GM20000 (cell line): Measurements from ENCODE around the gene KRT35.

Experiments
- DNase-seq: peaks from one replicate; pipeline ENCODE4 v3.0.0; 2012; ENCODE audit warnings: low spot score
- CTCF ChIP-seq: IDR thresholded peaks from 2 replicates; pipeline ENCODE4 v1.5.1; 2012; ENCODE audit warnings: mild to moderate bottlenecking, control low read depth; ENCODE audit errors: extremely low read depth, missing control alignments

KRT35 gene

GRCh38 chr17:41464173-41464572 lies 16.8 kb downstream of the KRT35 start:
- no peak for TF ChIP-seq CTCF
- no peak for DNase-seq

GRCh38 chr17:41463746-41464145 lies 17.2 kb downstream of the KRT35 start:
- DNase-seq, result no peak
- no peak for TF ChIP-seq CTCF

- DNase-seq, result no peak
- TF ChIP-seq CTCF, result no peak
These were observed 18.2 kb downstream of the KRT35 start for GRCh38 chr17:41462705-41463104.

- no peak for TF ChIP-seq CTCF
These were observed 23.3 kb downstream of the KRT35 start for GRCh38 chr17:41457676-41458075.

GRCh38 chr17:41456204-41456603 lies 24.7 kb downstream of the KRT35 start:
- TF ChIP-seq CTCF, result no peak
- DNase-seq, result no peak

More at GRCh38 chr17:41457676-41458075, 23.3 kb downstream of the KRT35 start:
- DNase-seq, result no peak

GRCh38 chr17:41455236-41455635 lies 25.7 kb downstream of the KRT35 start:
- TF ChIP-seq CTCF, result no peak
- DNase-seq, result no peak

GRCh38 chr17:41453066-41453465 lies 27.9 kb downstream of the KRT35 start:
- no peak for TF ChIP-seq CTCF
- DNase-seq, result no peak
